ENCODE data around the gene TMED10. TPM values are rescaled to one million over a fixed set of nuclear protein-coding genes. Genes with fewer than 3 reads are reported as not detected.
"Not testable (repeated sequence)": the region's sequence is repeated elsewhere in the genome, so short reads cannot be mapped to it uniquely, and the experiment has no call there.

TMED10 gene
- total RNA-seq, 1 donor from 2014 or later, result 256 TPM

- DNase-seq (ENCODE audit: low spot score), result no peak
- intact Hi-C loops (cut with DNase I), result no loop called here
- peak; percentile 13 for ATAC-seq
These were observed 20.1 kb upstream of the TMED10 start for GRCh38 chr14:75196468-75196867.

- intact Hi-C loops (cut with DNase I), result no loop called here
- DNase-seq (ENCODE audit: low spot score) (no peak), ATAC-seq (no peak)
These were observed 19.7 kb upstream of the TMED10 start for GRCh38 chr14:75196064-75196463.

GRCh38 chr14:75191100-75191499 lies 14.7 kb upstream of the TMED10 start:
- intact Hi-C loops (cut with DNase I), result no loop called here
- DNase-seq (ENCODE audit: low spot score), result no peak
- ATAC-seq, result no peak

GRCh38 chr14:75190023-75190422 lies 13.6 kb upstream of the TMED10 start:
- intact Hi-C loops (cut with DNase I), result no loop called here
- DNase-seq (ENCODE audit: low spot score) (no peak), ATAC-seq (no peak)

GRCh38 chr14:75188520-75189268 lies 12.3 kb upstream of the TMED10 start:
- ATAC-seq, result peak; percentile 75
- no peak for DNase-seq (ENCODE audit: low spot score)
- intact Hi-C loops (cut with DNase I), result no loop called here

GRCh38 chr14:75188086-75188485 lies 11.7 kb upstream of the TMED10 start:
- DNase-seq (ENCODE audit: low spot score), result no peak
- no peak for ATAC-seq
- intact Hi-C loops (cut with DNase I), result no loop called here

GRCh38 chr14:75186953-75187352 lies 10.5 kb upstream of the TMED10 start:
- ATAC-seq (no peak), DNase-seq (ENCODE audit: low spot score) (no peak)
- intact Hi-C loops (cut with DNase I), result no loop called here

- ATAC-seq, result no peak
- intact Hi-C loops (cut with DNase I), result no loop called here
- DNase-seq (ENCODE audit: low spot score), result no peak
These were observed 9.0 kb upstream of the TMED10 start for GRCh38 chr14:75185251-75186040.

GRCh38 chr14:75184492-75184891 lies 8.1 kb upstream of the TMED10 start:
- no peak for ATAC-seq
- no peak for DNase-seq (ENCODE audit: low spot score)
- intact Hi-C loops (cut with DNase I), result no loop called here

GRCh38 chr14:75184039-75184438 lies 7.6 kb upstream of the TMED10 start:
- intact Hi-C loops (cut with DNase I), result no loop called here

GRCh38 chr14:75183225-75183624 lies 6.8 kb upstream of the TMED10 start:
- ATAC-seq, result peak; percentile 14
- intact Hi-C loops (cut with DNase I), result no loop called here
- DNase-seq (ENCODE audit: low spot score), result peak; percentile 23

More at GRCh38 chr14:75184039-75184438, 7.6 kb upstream of the TMED10 start:
- DNase-seq (ENCODE audit: low spot score) (no peak), ATAC-seq (no peak)

- DNase-seq (ENCODE audit: low spot score), result no peak
- intact Hi-C loops (cut with DNase I), result no loop called here
- peak; percentile 75 for ATAC-seq
These were observed 6.4 kb upstream of the TMED10 start for GRCh38 chr14:75182821-75183220.

GRCh38 chr14:75182163-75182562 lies 5.8 kb upstream of the TMED10 start:
- ATAC-seq; intact Hi-C loops (cut with DNase I); DNase-seq (ENCODE audit: low spot score): not testable (repeated sequence)

GRCh38 chr14:75181293-75182062 lies 5.1 kb upstream of the TMED10 start:
- intact Hi-C loops (cut with DNase I), result no loop called here
- ATAC-seq (peak; percentile 81), DNase-seq (ENCODE audit: low spot score) (no peak)

- intact Hi-C loops (cut with DNase I), result no loop called here
- ATAC-seq (no peak), DNase-seq (ENCODE audit: low spot score) (no peak)
These were observed 703 bp downstream of the TMED10 start for GRCh38 chr14:75175677-75176141.

GRCh38 chr14:75174066-75174465 lies 2.3 kb downstream of the TMED10 start:
- DNase-seq (ENCODE audit: low spot score) (no peak), ATAC-seq (no peak)
- intact Hi-C loops (cut with DNase I), result no loop called here

GRCh38 chr14:75170772-75171171 lies 5.6 kb downstream of the TMED10 start:
- no peak for DNase-seq (ENCODE audit: low spot score)
- no peak for ATAC-seq
- intact Hi-C loops (cut with DNase I), result no loop called here

GRCh38 chr14:75168586-75169335 lies 7.7 kb downstream of the TMED10 start:
- DNase-seq (ENCODE audit: low spot score) (no peak), ATAC-seq (no peak)
- intact Hi-C loops (cut with DNase I), result no loop called here

GRCh38 chr14:75167325-75167724 lies 9.1 kb downstream of the TMED10 start:
- no peak for ATAC-seq
- no peak for DNase-seq (ENCODE audit: low spot score)
- intact Hi-C loops (cut with DNase I), result no loop called here

Data from sciatic nerve (tissue), 2 donors.